ENCODE results near the gene MAP4K1.

The MAP4K1 gene

DNA sequence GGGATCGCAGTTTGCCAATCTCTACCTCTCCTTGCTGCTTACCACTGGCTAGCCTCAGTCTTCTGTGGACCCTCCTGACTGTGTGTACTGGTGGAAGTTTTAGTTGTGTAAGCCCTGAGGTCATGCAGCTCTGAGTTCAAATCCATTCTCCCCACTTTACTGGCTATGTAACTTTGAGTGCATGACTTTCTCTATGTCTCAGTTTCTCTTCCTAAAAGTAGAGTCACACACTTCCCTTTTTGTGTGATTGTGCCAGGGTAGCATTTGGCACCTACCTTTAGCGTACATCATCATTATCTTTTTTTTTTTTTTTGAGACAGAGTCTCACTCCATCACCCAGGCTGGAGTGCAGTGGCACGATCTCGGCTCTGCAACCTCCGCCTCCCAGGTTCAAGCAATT, 70.3 kb downstream of the MAP4K1 start:
- no peak for DNase-seq (ENCODE audit: low read depth in 1 of 2, low spot score in 1 of 2)

- DNase-seq (ENCODE audit: low read depth in 1 of 2, low spot score in 1 of 2) = no peak
These were observed 72.2 kb downstream of the MAP4K1 start for GRCh38 chr19:38545596-38545995.

- DNase-seq (ENCODE audit: low read depth in 1 of 2, low spot score in 1 of 2) = peak in 1 of 2 donors; percentile 30
These were observed 73.0 kb downstream of the MAP4K1 start for GRCh38 chr19:38544569-38545315.

- DNase-seq (ENCODE audit: low read depth in 1 of 2, low spot score in 1 of 2) = no peak
These were observed 73.8 kb downstream of the MAP4K1 start for GRCh38 chr19:38543807-38544568.

DNA sequence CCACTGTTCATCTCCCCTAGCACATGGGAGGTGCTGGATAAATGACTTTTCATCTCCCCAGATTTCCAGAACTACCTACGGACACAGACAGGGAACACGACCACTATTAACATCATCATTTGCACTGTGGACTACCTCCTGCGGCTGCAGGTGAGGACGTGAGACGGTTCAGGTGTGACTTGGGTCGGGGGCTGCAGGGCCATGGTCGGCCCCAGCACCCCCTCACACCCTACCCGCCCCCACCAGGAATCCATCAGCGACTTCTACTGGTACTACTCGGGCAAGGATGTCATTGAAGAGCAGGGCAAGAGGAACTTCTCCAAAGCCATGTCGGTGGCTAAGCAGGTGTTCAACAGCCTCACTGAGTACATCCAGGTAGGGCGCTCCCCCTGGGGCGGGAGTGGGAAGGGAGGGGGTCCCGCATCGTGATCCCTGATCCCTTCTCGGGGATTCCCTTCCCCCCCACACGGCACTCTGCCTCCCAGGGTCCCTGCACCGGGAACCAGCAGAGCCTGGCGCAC, 74.4 kb downstream of the MAP4K1 start:
- DNase-seq (ENCODE audit: low read depth in 1 of 2, low spot score in 1 of 2) = no peak

GRCh38 chr19:38542040-38542439, 75.7 kb downstream of the MAP4K1 start:
- DNase-seq (ENCODE audit: low read depth in 1 of 2, low spot score in 1 of 2) = no peak

DNA sequence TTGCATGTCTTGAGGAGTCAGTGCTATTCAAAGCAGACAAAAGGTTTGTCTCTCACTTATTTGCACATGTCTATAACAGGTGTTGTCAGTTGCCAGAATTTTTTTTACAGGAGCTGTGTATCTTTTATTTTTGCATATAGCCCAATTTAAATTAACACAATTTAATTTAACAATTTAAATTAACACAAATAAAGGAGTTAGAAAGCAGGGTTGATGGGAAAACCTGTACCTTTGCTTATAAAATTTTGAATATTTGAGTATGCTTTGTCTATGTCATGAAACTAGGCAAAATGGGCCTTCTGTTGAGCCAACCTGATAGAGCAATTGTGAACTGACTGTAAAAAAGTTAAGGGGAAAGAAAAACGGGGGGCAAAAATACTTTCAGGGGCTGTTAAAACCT, 78.0 kb downstream of the MAP4K1 start:
- no peak for DNase-seq (ENCODE audit: low read depth in 1 of 2, low spot score in 1 of 2)

- peak in 1 of 2 donors; percentile 46 for DNase-seq (ENCODE audit: low read depth in 1 of 2, low spot score in 1 of 2)
These were observed 78.8 kb downstream of the MAP4K1 start for GRCh38 chr19:38538793-38539528.

GRCh38 chr19:38538386-38538785, 79.4 kb downstream of the MAP4K1 start:
- DNase-seq (ENCODE audit: low read depth in 1 of 2, low spot score in 1 of 2) = no peak
